ENCODE data around the gene COQ9.
A peak's percentile ranks its signal among the peaks of the same experiment; 100 is the strongest.

The COQ9 gene

GRCh38 chr16:57406881-57407280 is 40.4 kb upstream of the COQ9 start:
- H3K27me3 ChIP-seq: no peaks in the 10 kb centered on the region
- peaks cover 0 to 13% (median 4%) of the 10 kb centered on the region in 4 donors for H3K4me1 ChIP-seq
- no peak for DNase-seq
- H3K27ac ChIP-seq: no peak overlapping the region
- H3K4me3 ChIP-seq: no peak overlapping the region
- no peaks in the 10 kb centered on the region for H3K36me3 ChIP-seq
- intact Hi-C loops (cut with DNase I; ENCODE audit: low total_unique reads): no loop called here
- H3K9me3 ChIP-seq: no peaks in the 10 kb centered on the region
- TF ChIP-seq CTCF (IDR thresholded peaks at IDR 0.05): no peak

GRCh38 chr16:57407521-57408353 is 39.5 kb upstream of the COQ9 start:
- Histone ChIP-seq H3K4me1 (peaks cover 0 to 13% (median 4%) of the 10 kb centered on the region in 4 donors), H3K27me3 (no peaks in the 10 kb centered on the region), H3K9me3 (no peaks in the 10 kb centered on the region), H3K36me3 (no peaks in the 10 kb centered on the region), H3K4me3 (no peak overlapping the region), H3K27ac (no peak overlapping the region)
- no peak for DNase-seq
- TF ChIP-seq CTCF (IDR thresholded peaks at IDR 0.05): no peak
- intact Hi-C loops (cut with DNase I; ENCODE audit: low total_unique reads): no loop called here

GRCh38 chr16:57409065-57409464 is 38.2 kb upstream of the COQ9 start:
- no peak for DNase-seq
- H3K4me1 ChIP-seq: peaks cover 0 to 13% (median 4%) of the 10 kb centered on the region in 4 donors
- H3K27ac ChIP-seq: no peak overlapping the region
- H3K36me3 ChIP-seq: no peaks in the 10 kb centered on the region
- intact Hi-C loops (cut with DNase I; ENCODE audit: low total_unique reads): no loop called here
- H3K27me3 ChIP-seq: no peaks in the 10 kb centered on the region
- no peak overlapping the region for H3K4me3 ChIP-seq
- TF ChIP-seq CTCF (IDR thresholded peaks at IDR 0.05): no peak
- H3K9me3 ChIP-seq: no peaks in the 10 kb centered on the region

GRCh38 chr16:57409870-57410587 is 37.2 kb upstream of the COQ9 start:
- DNase-seq: peak in 1 of 2 donors; percentile 61
- no peaks in the 10 kb centered on the region for H3K27me3 ChIP-seq
- no peaks in the 10 kb centered on the region for H3K36me3 ChIP-seq
- no peak overlapping the region for H3K4me3 ChIP-seq
- TF ChIP-seq CTCF (IDR thresholded peaks at IDR 0.05): no peak
- no peaks in the 10 kb centered on the region for H3K9me3 ChIP-seq
- H3K4me1 ChIP-seq: peaks cover 0 to 13% (median 4%) of the 10 kb centered on the region in 4 donors
- no peak overlapping the region for H3K27ac ChIP-seq
- intact Hi-C loops (cut with DNase I; ENCODE audit: low total_unique reads): no loop called here

- no peak overlapping the region for H3K27ac ChIP-seq
- no peaks in the 10 kb centered on the region for H3K27me3 ChIP-seq
- H3K9me3 ChIP-seq: no peaks in the 10 kb centered on the region
- intact Hi-C loops (cut with DNase I; ENCODE audit: low total_unique reads): no loop called here
- no peaks in the 10 kb centered on the region for H3K36me3 ChIP-seq
- TF ChIP-seq CTCF (IDR thresholded peaks at IDR 0.05): no peak
- no peak for DNase-seq
- H3K4me1 ChIP-seq: peaks cover 0 to 10% (median 3%) of the 10 kb centered on the region in 4 donors
- no peak overlapping the region for H3K4me3 ChIP-seq
These were observed 35.8 kb upstream of the COQ9 start for GRCh38 chr16:57411362-57411976.
